ENCODE data around the gene ARFGEF2. TPM values are rescaled to one million over a fixed set of nuclear protein-coding genes. Genes with fewer than 3 reads are reported as not detected.
A peak's percentile ranks its signal among the peaks of the same experiment; 100 is the strongest.

ARFGEF2 gene
- total and polyA plus RNA-seq, 10 of the 15 experiments (the other 5 are each of a cell fraction or from before 2014, with no cell fraction given) = 5.2 to 24.1 (median 17.7) TPM

GRCh38 chr20:48904566-48905296 lies 16.8 kb upstream of the ARFGEF2 start (continued):
- peak; percentile 22; the same call in 1 of the 2 replicates for TF ChIP-seq CREB1 (IDR thresholded peaks at IDR 0.05; ENCODE audit: low read depth)
- TF ChIP-seq FOXK2 (IDR thresholded peaks at IDR 0.05) = no peak
- no peak for TF ChIP-seq SUPT20H (IDR thresholded peaks at IDR 0.05; ENCODE audit: borderline replicate concordance, control insufficient read depth, low read depth, low read length)
- TF ChIP-seq PML (IDR thresholded peaks at IDR 0.05; ENCODE audit: low read length) = no peak
- TF ChIP-seq POLR2AphosphoS2 (IDR thresholded peaks at IDR 0.05; ENCODE audit: low read depth, low read length) = no peak
- TF ChIP-seq EZH2 (IDR thresholded peaks at IDR 0.05; ENCODE audit: borderline replicate concordance, control insufficient read depth, low read depth, low read length) = no peak
- TF ChIP-seq POU2F2 (IDR thresholded peaks at IDR 0.05; ENCODE audit: borderline replicate concordance, low read depth, low read length) = no peak
- TF ChIP-seq MYB (IDR thresholded peaks at IDR 0.05; ENCODE audit: borderline replicate concordance, low read depth, low read length) = no peak
- TF ChIP-seq TCF3 (IDR thresholded peaks at IDR 0.05; ENCODE audit: borderline replicate concordance, insufficient read depth, low read depth, low read length) = peak; percentile 73; the same call in 1 of the 2 replicates
- no peak for TF ChIP-seq RCOR1 (conservative IDR thresholded peaks at IDR 0.05; ENCODE audit: low read depth, low read length)
- no peak for TF ChIP-seq USF1 (IDR thresholded peaks at IDR 0.05; ENCODE audit: borderline replicate concordance, extremely low read length, insufficient read depth, low read depth, low read length)
- no peak for TF ChIP-seq HDAC6 (IDR thresholded peaks at IDR 0.05; ENCODE audit: unreplicated experiment)
- TF ChIP-seq SP1 (IDR thresholded peaks at IDR 0.05; ENCODE audit: low read depth, low read length) = no peak
- TF ChIP-seq EP300 (IDR thresholded peaks at IDR 0.05; ENCODE audit: borderline replicate concordance in 1 of 2, control insufficient read depth in 1 of 2, low read depth in 2 of 2, low read length in 2 of 2) = no peak
- TF ChIP-seq HSF1 (IDR thresholded peaks at IDR 0.05; ENCODE audit: low read depth, low read length) = no peak
- peak; percentile 99 for TF ChIP-seq ZNF384 (IDR thresholded peaks at IDR 0.05; ENCODE audit: borderline replicate concordance, low read depth, low read length)
- TF ChIP-seq PAX8 (IDR thresholded peaks at IDR 0.05) = no peak
- no peak for TF ChIP-seq CBX3 (IDR thresholded peaks at IDR 0.05; ENCODE audit: borderline replicate concordance, low read depth)
- TF ChIP-seq GATAD2B (conservative IDR thresholded peaks at IDR 0.05; ENCODE audit: low read depth) = no peak
- TF ChIP-seq ATF3 (IDR thresholded peaks at IDR 0.05; ENCODE audit: borderline replicate concordance, extremely low read depth, low read depth, low read length) = no peak
- TF ChIP-seq HDAC2 (IDR thresholded peaks at IDR 0.05) = no peak
- TF ChIP-seq MTA3 (IDR thresholded peaks at IDR 0.05; ENCODE audit: borderline replicate concordance, low read length) = 0 out of 2 replicates have a peak, but pooled peaks have one; percentile 15
- TF ChIP-seq NBN (IDR thresholded peaks at IDR 0.05) = 0 out of 2 replicates have a peak, but pooled peaks have one; percentile 10
- no peak for TF ChIP-seq KLF5 (IDR thresholded peaks at IDR 0.05; ENCODE audit: partially characterized antibody)
- TF ChIP-seq RELB (IDR thresholded peaks at IDR 0.05; ENCODE audit: low read depth) = peak; percentile 72
- no peak for TF ChIP-seq BACH1 (IDR thresholded peaks at IDR 0.05; ENCODE audit: borderline replicate concordance)
- TF ChIP-seq CHD4 (IDR thresholded peaks at IDR 0.05) = no peak
- TF ChIP-seq FOXM1 (IDR thresholded peaks at IDR 0.05; ENCODE audit: low read depth, low read length) = peak; percentile 77
